NCI-H1105 treated with DMSO at 0.1 percent for 48 hours (cell line): Measurements from ENCODE around the gene TRAF4.
A peak's percentile ranks its signal among the peaks of the same experiment; 100 is the strongest.

Experiments
- DNase-seq: peaks from one replicate; lab custom pipeline; 2025; lab: John Stamatoyannopoulos, UW

TRAF4 gene

GRCh38 chr17:28743243-28744103 lies at the start of gene TRAF4:
TSS of gene TRAF4 (plus strand) at chr17:28744011. CDS start at chr17:28744113, 102 bp downstream.
- peak; percentile 73 for DNase-seq

- no peak for DNase-seq
These were observed 45.4 kb upstream of the TRAF4 start for GRCh38 chr17:28698253-28698941.

- no peak for DNase-seq
These were observed 43.5 kb upstream of the TRAF4 start for GRCh38 chr17:28700278-28700677.

GRCh38 chr17:28700830-28701492 lies 42.9 kb upstream of the TRAF4 start:
- no peak for DNase-seq

- DNase-seq, result no peak
These were observed 41.6 kb upstream of the TRAF4 start for GRCh38 chr17:28702026-28702751.

GRCh38 chr17:28702752-28703150 lies 41.1 kb upstream of the TRAF4 start:
- DNase-seq, result no peak

- no peak for DNase-seq
These were observed 40.1 kb upstream of the TRAF4 start for GRCh38 chr17:28703552-28704218.

GRCh38 chr17:28704219-28704858 lies 39.5 kb upstream of the TRAF4 start:
- no peak for DNase-seq

- DNase-seq, result no peak
These were observed 38.6 kb upstream of the TRAF4 start for GRCh38 chr17:28705074-28705659.

GRCh38 chr17:28705728-28706334 lies 38.0 kb upstream of the TRAF4 start:
- DNase-seq, result no peak

- DNase-seq, result no peak
These were observed 37.1 kb upstream of the TRAF4 start for GRCh38 chr17:28706471-28707338.

GRCh38 chr17:28707339-28707720 lies 36.5 kb upstream of the TRAF4 start:
- no peak for DNase-seq

GRCh38 chr17:28710861-28711722 lies 32.7 kb upstream of the TRAF4 start:
- DNase-seq, result peak; percentile 79

- DNase-seq, result no peak
These were observed 32.1 kb upstream of the TRAF4 start, which contains the start of gene PROCA1 for GRCh38 chr17:28711723-28712031. TSS of gene PROCA1 (minus strand) at chr17:28711888. CDS start at chr17:28711660, 228 bp downstream.

GRCh38 chr17:28712032-28712704 lies 31.6 kb upstream of the TRAF4 start:
- DNase-seq, result no peak

GRCh38 chr17:28712705-28713415 lies 31.0 kb upstream of the TRAF4 start:
- no peak for DNase-seq

GRCh38 chr17:28714281-28714680 lies 29.5 kb upstream of the TRAF4 start:
- DNase-seq, result no peak
